Lower lobe of right lung (tissue), 2 donors: ENCODE measurements around the gene MATK. TPM values are rescaled to one million over a fixed set of nuclear protein-coding genes. Genes with fewer than 3 reads are reported as not detected.
"Not testable (repeated sequence)": the region's sequence is repeated elsewhere in the genome, so short reads cannot be mapped to it uniquely, and the experiment has no call there.

ENCODE experiments used
- ATAC-seq, 2 donors: fragments of 200-7000 bp; cut with Tn5 transposase; one replicate each; pipeline ENCODE4 v1.9.1; 2020 to 2022; ENCODE audit warnings: mild to moderate bottlenecking in 2 of 2, moderate library complexity in 2 of 2
- DNase-seq: peaks from one replicate; pipeline ENCODE4 v3.0.0-alpha.2; 2020
- H3K27ac ChIP-seq: fragments of 200-600 bp; one replicate; pipeline ENCODE4 v1.8.0; 2022
- H3K27me3 ChIP-seq: fragments of 200-600 bp; one replicate; pipeline ENCODE4 v1.8.0; 2022; ENCODE audit warnings: low read depth
- H3K36me3 ChIP-seq: fragments of 200-600 bp; one replicate; pipeline ENCODE4 v1.8.0; 2022; ENCODE audit warnings: mild to moderate bottlenecking
- H3K4me1 ChIP-seq: fragments of 200-600 bp; one replicate; pipeline ENCODE4 v1.8.0; 2022
- H3K4me3 ChIP-seq: fragments of 200-600 bp; one replicate; pipeline ENCODE4 v1.8.0; 2022; ENCODE audit warnings: mild to moderate bottlenecking
- H3K9me3 ChIP-seq: fragments of 200-600 bp; one replicate; pipeline ENCODE4 v1.8.0; 2022
- CTCF ChIP-seq: fragments of 200-600 bp; IDR thresholded peaks from one replicate; pipeline ENCODE4 v1.8.0; 2022; ENCODE audit warnings: antibody characterized with exemption, mild to moderate bottlenecking
- intact Hi-C: fragments of 100-400 bp; cut with DNase I; formaldehyde crosslinking; loops from one replicate; pipeline ENCODE4 v1.11.0; 2022
- total RNA-seq: library from RNA; stranded (reverse); fragmentation: NEBNext Ultra II Directional; extraction: Animal tissue kit (Norgen Biotek cat#: 25700); gene quantifications from one replicate; pipeline ENCODE4 v1.2.1, GENCODE V29; 2021
- donor health status: DM: no; HTN: yes; CAD: no; lungs with severe emphysema.

The MATK gene
- total RNA-seq, 1 donor from 2014 or later, result 11.3 TPM

GRCh38 chr19:3767050-3767449, 19.1 kb downstream of the MATK start:
- intact Hi-C loops, result no loop called here
- Histone ChIP-seq H3K4me3 (no peak overlapping the region), H3K36me3 (peaks cover 47% of the 10 kb centered on the region), H3K9me3 (no peaks in the 10 kb centered on the region), H3K27ac (no peak overlapping the region), H3K4me1 (peaks cover 13% of the 10 kb centered on the region), H3K27me3 (no peaks in the 10 kb centered on the region)
- no peak for DNase-seq
- no peak for ATAC-seq
- no peak for TF ChIP-seq CTCF

- no peak for TF ChIP-seq CTCF
- Histone ChIP-seq H3K36me3 (peaks cover 47% of the 10 kb centered on the region), H3K27ac (no peak overlapping the region), H3K4me1 (peaks cover 18% of the 10 kb centered on the region), H3K27me3 (no peaks in the 10 kb centered on the region), H3K4me3 (no peak overlapping the region), H3K9me3 (no peaks in the 10 kb centered on the region)
- ATAC-seq (no peak), DNase-seq (no peak)
- intact Hi-C loops, result no loop called here
These were observed 19.7 kb downstream of the MATK start for GRCh38 chr19:3766520-3766919.

DNA sequence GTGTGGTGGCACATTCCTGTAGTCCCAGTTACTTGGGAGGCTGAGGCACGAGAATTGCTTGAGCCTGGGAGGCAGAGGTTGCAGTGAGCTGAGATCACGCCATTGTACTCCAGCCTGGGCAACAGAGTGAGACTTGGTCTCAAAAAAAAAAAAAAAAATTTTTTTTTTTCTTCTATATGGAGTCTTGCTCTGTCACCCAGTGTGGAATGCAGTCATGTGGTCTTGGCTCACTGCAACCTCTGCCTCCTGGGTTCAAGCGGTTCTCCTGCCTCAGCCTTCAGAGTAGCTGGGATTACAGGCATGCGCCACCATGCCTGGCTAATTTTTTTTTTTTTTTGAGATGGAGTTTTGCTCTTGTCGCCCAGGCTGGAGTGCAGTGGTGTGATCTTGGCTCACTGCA, 20.4 kb downstream of the MATK start:
- H3K27me3 ChIP-seq, ATAC-seq, H3K9me3 ChIP-seq, H3K4me3 ChIP-seq, intact Hi-C loops, H3K27ac ChIP-seq, DNase-seq: not testable (repeated sequence)
- peaks cover 21% of the 10 kb centered on the region for H3K4me1 ChIP-seq
- H3K36me3 ChIP-seq, result peaks cover 47% of the 10 kb centered on the region

- DNase-seq (no peak), ATAC-seq (no peak)
- Histone ChIP-seq H3K4me3 (no peak overlapping the region), H3K27ac (no peak overlapping the region), H3K27me3 (no peaks in the 10 kb centered on the region), H3K4me1 (peaks cover 27% of the 10 kb centered on the region), H3K9me3 (no peaks in the 10 kb centered on the region), H3K36me3 (peaks cover 47% of the 10 kb centered on the region)
- no peak for TF ChIP-seq CTCF
- intact Hi-C loops, result no loop called here
These were observed 21.1 kb downstream of the MATK start for GRCh38 chr19:3765121-3765520.

DNA sequence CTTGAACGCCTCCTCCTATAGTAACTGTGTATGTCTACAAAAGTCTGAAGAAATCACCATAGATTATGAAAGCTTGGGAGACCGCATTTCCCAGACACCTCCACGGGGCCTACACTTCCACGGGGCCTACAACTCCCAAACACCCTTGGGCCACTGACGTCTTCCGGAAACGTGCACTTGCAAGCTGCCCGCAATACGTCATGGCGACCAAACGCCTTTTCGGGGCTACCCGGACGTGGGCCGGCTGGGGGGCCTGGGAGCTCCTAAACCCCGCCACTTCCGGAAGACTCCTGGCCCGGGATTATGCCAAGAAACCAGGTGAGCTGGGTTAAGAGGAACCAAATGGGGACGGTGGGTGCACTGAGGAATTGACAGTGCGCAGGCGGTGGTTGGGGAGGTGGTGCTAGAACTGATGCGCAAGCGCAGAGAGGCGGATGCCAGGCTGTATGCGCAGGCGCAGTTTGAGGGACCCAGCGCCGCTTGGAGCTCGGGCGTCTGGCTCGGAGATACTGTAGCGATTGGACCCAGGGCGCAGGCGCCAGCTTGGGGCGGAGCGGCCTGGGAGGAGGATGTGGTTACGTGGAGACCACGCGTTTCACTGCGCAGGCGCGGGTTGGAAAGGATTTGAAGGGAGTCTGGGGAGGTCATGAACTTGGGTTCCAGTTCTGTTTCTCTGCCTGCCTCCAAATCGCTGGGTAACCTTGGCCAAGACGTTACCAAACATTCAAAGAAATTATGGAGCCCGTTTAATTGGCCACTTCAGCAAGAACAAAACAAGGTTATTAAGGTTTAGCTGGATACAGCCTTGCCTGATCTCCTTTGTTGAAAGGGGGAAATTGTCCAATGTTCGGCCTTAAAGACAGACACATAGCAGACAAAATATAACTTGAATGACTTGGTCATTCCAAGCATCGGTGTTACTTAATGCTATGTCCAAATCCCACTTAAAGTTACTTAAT, 23.4 kb downstream of the MATK start, which contains the start of gene MRPL54:
Gene MRPL54 (plus strand): TSS at position 182 of the 959 bp plus-strand sequence. CDS start 19 bp downstream, at position 201.
- Histone ChIP-seq H3K9me3 (no peaks in the 10 kb centered on the region), H3K27me3 (no peaks in the 10 kb centered on the region), H3K4me3 (peak within 1 kb of the TSS; percentile 90), H3K4me1 (peaks cover 39% of the 10 kb centered on the region), H3K36me3 (peaks cover 47% of the 10 kb centered on the region), H3K27ac (peak within 1 kb of the TSS; percentile 96)
- no peak for TF ChIP-seq CTCF
- DNase-seq (peak; percentile 100), ATAC-seq (peak; percentile 95 to 97)
- intact Hi-C loops, result no loop called here

GRCh38 chr19:3762130-3762473, 24.1 kb downstream of the MATK start:
- DNase-seq (no peak), ATAC-seq (no peak)
- Histone ChIP-seq H3K27me3 (no peaks in the 10 kb centered on the region), H3K4me1 (peaks cover 39% of the 10 kb centered on the region), H3K4me3 (peak overlapping the region; percentile 90), H3K9me3 (no peaks in the 10 kb centered on the region), H3K27ac (peak overlapping the region; percentile 96), H3K36me3 (peaks cover 47% of the 10 kb centered on the region)
- TF ChIP-seq CTCF, result no peak
- intact Hi-C loops, result no loop called here
